Endothelial cell of umbilical vein (primary cell): ENCODE data around the gene ULK4. TPM values are rescaled to one million over a fixed set of nuclear protein-coding genes. Genes with fewer than 3 reads are reported as not detected.

Experiments
- BruUV-seq: library from RNA; stranded (reverse); fragments of 400-500 nt; replicated peaks from 2 replicates; lab custom pipeline; 2021; lab: Mats Ljungman, UMichigan
- CTCF ChIA-PET: fragments of 300-600, 350-600 bp; sonication (Branson Sonifier 250); formaldehyde crosslinking; loops from one replicate; lab custom pipeline; 2021; ENCODE audit warnings: antibody characterized with exemption, inconsistent platforms; lab: Charles Lee
- POLR2A ChIA-PET: fragments of 300-600, 350-600 bp; sonication (Branson Sonifier 250); formaldehyde crosslinking; loops from one replicate; lab custom pipeline; 2021; ENCODE audit warnings: antibody characterized with exemption, inconsistent platforms; lab: Charles Lee
- DNase-seq: peaks from one replicate; pipeline ENCODE4 v3.0.0-alpha.2; 2011; ENCODE audit warnings: low read depth, low spot score
- FAIRE-seq: peaks from 2 replicates; lab custom pipeline; 2011; peaks lifted over from hg19 to GRCh38; lab: Jason Lieb, UNC
- H2AFZ ChIP-seq: 2 replicates; pipeline ENCODE4 v1.6.0; 2012; ENCODE audit warnings: low read depth, low read length, control low read depth, inconsistent platforms
- H3K27ac ChIP-seq: 2 replicates; pipeline ENCODE4 v1.5.1; 2011; ENCODE audit warnings: low read depth, mild to moderate bottlenecking, control low read depth, low read length, moderate library complexity; ENCODE audit not compliant: insufficient read depth
- H3K27me3 ChIP-seq, 2 experiments: 2 replicates each; pipeline versions ENCODE4 v1.6.0 to v1.6.1; 2011; ENCODE audit warnings: low read length in 2 of 2, mixed read lengths in 1 of 2; ENCODE audit not compliant: control insufficient read depth in 2 of 2, insufficient read depth in 2 of 2
- H3K36me3 ChIP-seq, 2 experiments: 2 replicates in 1 of 2; 3 replicates in 1 of 2; pipeline ENCODE4 v1.5.1; 2011; ENCODE audit warnings: low read length in 2 of 2, mild to moderate bottlenecking in 1 of 2, moderate library complexity in 1 of 2; ENCODE audit not compliant: control insufficient read depth in 2 of 2, insufficient read depth in 2 of 2; ENCODE audit errors: extremely low read depth in 1 of 2
- H3K4me1 ChIP-seq: 3 replicates; pipeline ENCODE4 v1.5.1; 2011; ENCODE audit warnings: mild to moderate bottlenecking, low read length; ENCODE audit not compliant: control insufficient read depth, insufficient read depth; ENCODE audit errors: extremely low read depth
- H3K4me2 ChIP-seq: 2 replicates; pipeline ENCODE4 v1.6.1; 2011; ENCODE audit warnings: low read length, control low read depth, mixed read lengths; ENCODE audit not compliant: insufficient read depth
- H3K4me3 ChIP-seq, 3 experiments: fragments of 200-600 bp in 1 of 3; sonication (generic), shearing (Covaris generic) in 1 of 3; replicated peaks in 1 of 3; 2 replicates each; pipeline ENCODE4 v1.5.1; 2011 to 2016; ENCODE audit warnings: control low read depth in 3 of 3, low read length in 3 of 3, mild to moderate bottlenecking in 2 of 3, inconsistent platforms in 1 of 3, low read depth in 1 of 3, moderate library complexity in 1 of 3; ENCODE audit not compliant: insufficient read depth in 1 of 3
- H3K79me2 ChIP-seq: 2 replicates; pipeline ENCODE4 v1.6.0; 2012; ENCODE audit warnings: low read length, inconsistent platforms; ENCODE audit not compliant: control insufficient read depth, insufficient read depth
- H3K9ac ChIP-seq: replicated peaks from 2 replicates; pipeline ENCODE3; 2011; ENCODE audit warnings: low read length, control low read depth; ENCODE audit not compliant: insufficient read depth; ENCODE audit errors: extremely low read depth
- H3K9me1 ChIP-seq: replicated peaks from 3 replicates; pipeline ENCODE4 v1.6.0; 2011; ENCODE audit warnings: mild to moderate bottlenecking, low read length; ENCODE audit not compliant: control insufficient read depth, insufficient read depth; ENCODE audit errors: extremely low read depth
- H3K9me3 ChIP-seq: replicated peaks from 2 replicates; pipeline ENCODE4 v1.5.1; 2012; ENCODE audit warnings: low read length, inconsistent platforms; ENCODE audit not compliant: control insufficient read depth, insufficient read depth
- H4K20me1 ChIP-seq: replicated peaks from 2 replicates; pipeline ENCODE3; 2011; ENCODE audit warnings: mild to moderate bottlenecking, low read length; ENCODE audit not compliant: control insufficient read depth, insufficient read depth; ENCODE audit errors: extremely low read depth
- CTCF ChIP-seq, 2 donors: IDR thresholded peaks; 1 replicate in 1 of 2; 2 replicates in 1 of 2; pipeline ENCODE4 v1.5.1; 2011; ENCODE audit warnings: low read length in 2 of 2, mild to moderate bottlenecking in 2 of 2, moderate library complexity in 2 of 2, control low read depth in 1 of 2, inconsistent platforms in 1 of 2, low read depth in 1 of 2; ENCODE audit not compliant: insufficient read depth in 1 of 2; ENCODE audit errors: extremely low read depth in 1 of 2
- EZH2 ChIP-seq: IDR thresholded peaks from 2 replicates; pipeline ENCODE4 v1.6.1; 2012; ENCODE audit warnings: borderline replicate concordance, low read depth, mild to moderate bottlenecking, moderate library complexity, low read length, inconsistent platforms; ENCODE audit not compliant: severe bottlenecking
- FOS ChIP-seq: IDR thresholded peaks from 2 replicates; pipeline ENCODE4 v1.6.1; 2011; ENCODE audit warnings: mild to moderate bottlenecking, low read length, moderate library complexity, borderline replicate concordance; ENCODE audit not compliant: insufficient read depth
- GATA2 ChIP-seq: IDR thresholded peaks from 2 replicates; pipeline ENCODE4 v1.7.0; 2011; ENCODE audit warnings: low read depth, mild to moderate bottlenecking, moderate library complexity, mixed read lengths, low read length; ENCODE audit not compliant: insufficient read length, insufficient read depth
- JUN ChIP-seq: IDR thresholded peaks from 2 replicates; pipeline ENCODE4 v1.6.1; 2011; ENCODE audit warnings: borderline replicate concordance, low read depth; ENCODE audit not compliant: insufficient read length, insufficient read depth
- MAX ChIP-seq: IDR thresholded peaks from 2 replicates; pipeline ENCODE4 v1.6.1; 2011; ENCODE audit not compliant: insufficient read depth, insufficient read length
- MYC ChIP-seq: IDR thresholded peaks from one replicate; pipeline ENCODE4 v1.6.1; 2011; ENCODE audit warnings: mild to moderate bottlenecking, low read depth, low read length
- POLR2A ChIP-seq: IDR thresholded peaks from 2 replicates; pipeline ENCODE4 v1.6.1; 2012; ENCODE audit warnings: low read depth, mild to moderate bottlenecking, control low read depth, low read length
- POLR2AphosphoS5 ChIP-seq: IDR thresholded peaks from 2 replicates; pipeline ENCODE4 v1.6.1; 2012; ENCODE audit warnings: low read depth, mild to moderate bottlenecking, control low read depth, low read length, moderate library complexity; ENCODE audit not compliant: insufficient read depth
- dilution Hi-C: fragments of 300-500 bp; cut with MboI; formaldehyde crosslinking; loops from one replicate; pipeline ENCODE4 v1.15.0; 2019; ENCODE audit warnings: low sequenced_read_pairs; ENCODE audit not compliant: extremely low pct_ligation_motif_present
- intact Hi-C: fragments of 100-400 bp; cut with micrococcal nuclease; formaldehyde crosslinking; loops from one replicate; pipeline ENCODE4 v1.10.0; 2022
- polyA plus RNA-seq, 4 experiments: library from polyadenylated mRNA; depleted of rRNA in 3 of 4; stranded (reverse) in 3 of 4; unstranded in 1 of 4; fragments of >200 nt; gene quantifications; 2 replicates each; pipeline versions ENCODE4 v1.2.1 to v1.2.3, GENCODE V29; 2011 to 2012; ENCODE audit warnings: missing spikeins in 1 of 4
- total RNA-seq: library from RNA; stranded (reverse); gene quantifications from 2 replicates; pipeline ENCODE4 v1.2.3, GENCODE V29; 2021

Gene ULK4
- total and polyA plus RNA-seq, 2 donors (not counting 3 experiments of a cell fraction or from before 2014, with no cell fraction given) = 3.3 to 16.0 TPM

DNA sequence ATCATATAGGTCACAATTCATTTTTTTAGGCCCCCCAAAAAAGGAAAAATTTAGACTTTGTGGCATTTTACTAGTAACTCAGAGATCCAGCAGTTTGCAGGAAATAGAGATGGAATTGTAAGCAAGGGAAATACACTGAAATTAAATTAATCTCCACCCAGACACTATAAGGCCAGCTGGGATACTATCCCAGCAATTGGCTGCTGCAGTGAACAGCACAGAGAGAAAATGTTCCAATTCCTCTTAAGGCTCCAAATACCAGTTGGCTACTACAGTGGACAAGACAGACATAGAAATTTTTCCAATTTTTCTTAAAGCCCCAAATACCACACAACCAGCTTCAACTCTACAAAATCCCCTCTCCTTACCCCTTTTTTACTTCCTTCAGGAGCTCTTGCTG is 78.9 kb downstream of the ULK4 start:
- ChIA-PET CTCF (interaction anchor here (1.0 to 8.9 kb wide), 3 partner anchors 216 to 1301 kb away, joined by 3 to 91 read pairs (median 4); no protein-coding TSS in a partner anchor), POLR2A (no interaction called here)
- Histone ChIP-seq H3K4me2 (no peak overlapping the region), H2AFZ (no peak overlapping the region), H4K20me1 (no peaks in the 10 kb centered on the region), H3K4me3 (no peak overlapping the region), H3K9ac (no peak overlapping the region), H3K27me3 (no peaks in the 10 kb centered on the region), H3K36me3 (no peaks in the 10 kb centered on the region), H3K79me2 (no peaks in the 10 kb centered on the region), H3K9me1 (no peaks in the 10 kb centered on the region), H3K4me1 (no peaks in the 10 kb centered on the region), H3K27ac (no peak overlapping the region), H3K9me3 (no peaks in the 10 kb centered on the region)
- FAIRE-seq = no peak
- dilution Hi-C loops = no loop called here
- intact Hi-C loops = loop anchor here (5.0 kb wide), 4 partner anchors 186 to 961 kb away; no protein-coding TSS in a partner anchor
- no peak for TF ChIP-seq MAX
- no peak for TF ChIP-seq POLR2A
- no peak for TF ChIP-seq EZH2
- TF ChIP-seq FOS = no peak
- TF ChIP-seq POLR2AphosphoS5 = no peak
- TF ChIP-seq MYC = no peak
- TF ChIP-seq CTCF (IDR thresholded peaks at IDR 0.05; ENCODE audit: extremely low read depth in 1 of 2, insufficient read depth in 1 of 2, low read depth in 1 of 2, low read length in 2 of 2) = no peak
- TF ChIP-seq JUN = no peak
- no peak for TF ChIP-seq GATA2
- no TSS peak for BruUV-seq
- DNase-seq = no peak
